ENCODE data around the gene SLC27A6. TPM values are rescaled to one million over a fixed set of nuclear protein-coding genes. Genes with fewer than 3 reads are reported as not detected.

Gene SLC27A6
- total and polyA plus RNA-seq, 7 donors: 0.55 to 0.82 (median 0.68) TPM; not detected in 2

DNA sequence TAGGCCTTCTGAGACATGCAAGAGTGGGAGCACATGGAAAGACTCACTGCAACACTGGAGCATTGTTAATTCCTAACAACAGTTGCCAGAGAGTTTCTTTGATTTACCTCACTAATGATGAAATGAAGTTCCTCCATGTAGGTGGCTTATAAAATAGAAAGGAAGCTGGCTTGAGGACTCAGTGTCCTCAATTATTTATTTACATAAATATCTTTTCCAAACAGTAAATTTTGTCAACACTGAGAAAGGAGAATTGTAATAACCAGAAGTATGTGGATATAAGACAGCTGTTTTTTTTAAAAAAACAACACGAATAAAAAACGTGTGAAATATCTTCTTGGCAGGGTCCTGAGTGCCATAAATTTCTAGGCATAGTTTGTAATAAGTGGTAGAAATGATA is 9.1 kb upstream of the SLC27A6 start:
- peak in 2 of 4 donors; percentile 14 to 50 for TF ChIP-seq POLR2AphosphoS5 (IDR thresholded peaks at IDR 0.05)
- TF ChIP-seq EP300 (IDR thresholded peaks at IDR 0.05): no peak
- TF ChIP-seq, protein P1, sequence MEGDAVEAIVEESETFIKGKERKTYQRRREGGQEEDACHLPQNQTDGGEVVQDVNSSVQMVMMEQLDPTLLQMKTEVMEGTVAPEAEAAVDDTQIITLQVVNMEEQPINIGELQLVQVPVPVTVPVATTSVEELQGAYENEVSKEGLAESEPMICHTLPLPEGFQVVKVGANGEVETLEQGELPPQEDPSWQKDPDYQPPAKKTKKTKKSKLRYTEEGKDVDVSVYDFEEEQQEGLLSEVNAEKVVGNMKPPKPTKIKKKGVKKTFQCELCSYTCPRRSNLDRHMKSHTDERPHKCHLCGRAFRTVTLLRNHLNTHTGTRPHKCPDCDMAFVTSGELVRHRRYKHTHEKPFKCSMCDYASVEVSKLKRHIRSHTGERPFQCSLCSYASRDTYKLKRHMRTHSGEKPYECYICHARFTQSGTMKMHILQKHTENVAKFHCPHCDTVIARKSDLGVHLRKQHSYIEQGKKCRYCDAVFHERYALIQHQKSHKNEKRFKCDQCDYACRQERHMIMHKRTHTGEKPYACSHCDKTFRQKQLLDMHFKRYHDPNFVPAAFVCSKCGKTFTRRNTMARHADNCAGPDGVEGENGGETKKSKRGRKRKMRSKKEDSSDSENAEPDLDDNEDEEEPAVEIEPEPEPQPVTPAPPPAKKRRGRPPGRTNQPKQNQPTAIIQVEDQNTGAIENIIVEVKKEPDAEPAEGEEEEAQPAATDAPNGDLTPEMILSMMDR (IDR thresholded peaks at IDR 0.05): no peak
- TF ChIP-seq POLR2A (IDR thresholded peaks at IDR 0.05): no peak
- Histone ChIP-seq H3K4me1 (no peaks in the 10 kb centered on the region), H3K36me3 (no peaks in the 10 kb centered on the region), H3K27ac (no peak overlapping the region), H3K27me3 (no peaks in the 10 kb centered on the region), H3K9me3 (peaks cover 0 to 3% (median 0%) of the 10 kb centered on the region in 4 donors), H3K4me3 (no peak overlapping the region)
- WGBS, 2 donors: 30 to 62% methylated on average over 2 of the region's 2 CpGs
- DNase-seq: no peak
- intact Hi-C loops (cut with DNase I): no loop called here

DNA sequence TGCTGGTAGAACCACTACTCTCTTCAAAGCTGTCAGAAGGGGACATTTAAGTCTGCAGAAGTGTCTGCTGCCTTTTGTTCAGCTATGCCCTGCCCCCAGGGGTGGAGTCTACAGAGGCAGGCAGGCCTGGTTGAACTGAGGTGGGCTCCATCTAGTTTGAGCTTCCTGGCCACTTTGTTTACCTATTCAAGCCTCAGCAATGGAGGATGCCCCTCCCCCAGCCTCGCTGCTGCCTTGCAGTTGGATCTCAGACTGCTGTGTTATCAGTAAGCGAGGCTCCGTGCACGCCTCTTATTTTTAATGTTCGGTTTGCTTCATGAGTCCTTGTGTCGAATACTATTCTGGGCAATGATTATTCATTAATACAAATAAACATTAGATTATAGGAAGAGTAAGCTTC is 3.1 kb upstream of the SLC27A6 start:
- Histone ChIP-seq H3K4me3 (no peak overlapping the region), H3K36me3 (no peaks in the 10 kb centered on the region)
- WGBS, 2 donors: 77 to 87% methylated on average over 6 of the region's 6 CpGs

DNA sequence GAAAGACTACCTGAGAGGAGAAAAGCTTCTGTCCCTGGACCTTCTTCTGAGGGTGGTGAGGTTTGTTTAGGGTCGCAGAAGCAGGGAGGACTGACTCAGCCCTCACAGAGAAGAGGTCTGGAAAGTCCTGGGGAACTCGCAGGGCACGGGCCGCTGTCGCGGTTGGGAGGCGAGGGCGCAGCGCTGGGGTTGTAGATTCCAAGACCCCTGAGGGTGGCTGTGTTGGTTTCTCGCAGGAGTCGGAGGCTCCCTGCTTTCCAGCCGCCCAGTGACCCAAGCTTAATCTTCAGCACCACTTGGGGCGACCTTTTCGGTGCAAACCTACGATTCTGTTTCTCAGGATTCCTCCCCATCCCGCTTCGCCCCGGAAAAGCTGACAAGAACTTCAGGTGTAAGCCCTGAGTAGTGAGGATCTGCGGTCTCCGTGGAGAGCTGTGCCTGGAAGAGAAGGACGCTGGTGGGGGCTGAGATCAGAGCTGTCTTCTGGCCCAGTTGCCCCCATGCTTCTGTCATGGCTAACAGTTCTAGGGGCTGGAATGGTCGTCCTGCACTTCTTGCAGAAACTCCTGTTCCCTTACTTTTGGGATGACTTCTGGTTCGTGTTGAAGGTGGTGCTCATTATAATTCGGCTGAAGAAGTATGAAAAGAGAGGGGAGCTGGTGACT is 482 bp downstream of the SLC27A6 start:
- no peak for DNase-seq
- Histone ChIP-seq H3K9me3 (peaks cover 0 to under 1% (median 0%) of the 10 kb centered on the region in 4 donors), H3K36me3 (no peaks in the 10 kb centered on the region), H3K4me1 (peaks cover 0 to 7% (median 0%) of the 10 kb centered on the region in 4 donors), H3K27ac (peak overlapping the region in 1 of 4 donors; percentile 75), H3K4me3 (peak overlapping the region in 3 of 4 donors; percentile 25 to 36 (median 33)), H3K27me3 (peaks cover 0 to 25% (median 6%) of the 10 kb centered on the region in 3 donors)
- WGBS, 2 donors: 58 to 64% methylated on average over 24 of the region's 24 CpGs
- TF ChIP-seq POLR2AphosphoS5 (IDR thresholded peaks at IDR 0.05): no peak
- TF ChIP-seq EP300 (IDR thresholded peaks at IDR 0.05): no peak
- no peak for TF ChIP-seq POLR2A (IDR thresholded peaks at IDR 0.05)
- TF ChIP-seq, protein P1 (IDR thresholded peaks at IDR 0.05): no peak
- intact Hi-C loops (cut with DNase I): no loop called here

More for the DNA sequence above, 3.1 kb upstream of the SLC27A6 start:
- intact Hi-C loops (cut with DNase I): no loop called here
- Histone ChIP-seq H3K27ac (no peak overlapping the region), H3K4me1 (peaks cover 0 to 7% (median 0%) of the 10 kb centered on the region in 4 donors), H3K9me3 (peaks cover 0 to 3% (median 0%) of the 10 kb centered on the region in 4 donors), H3K27me3 (peaks cover 0 to 25% (median 6%) of the 10 kb centered on the region in 3 donors)
- DNase-seq: no peak
- TF ChIP-seq POLR2AphosphoS5 (IDR thresholded peaks at IDR 0.05) (no peak), POLR2A (IDR thresholded peaks at IDR 0.05) (no peak), EP300 (IDR thresholded peaks at IDR 0.05) (no peak)
- TF ChIP-seq, protein P1 (IDR thresholded peaks at IDR 0.05): no peak

DNA sequence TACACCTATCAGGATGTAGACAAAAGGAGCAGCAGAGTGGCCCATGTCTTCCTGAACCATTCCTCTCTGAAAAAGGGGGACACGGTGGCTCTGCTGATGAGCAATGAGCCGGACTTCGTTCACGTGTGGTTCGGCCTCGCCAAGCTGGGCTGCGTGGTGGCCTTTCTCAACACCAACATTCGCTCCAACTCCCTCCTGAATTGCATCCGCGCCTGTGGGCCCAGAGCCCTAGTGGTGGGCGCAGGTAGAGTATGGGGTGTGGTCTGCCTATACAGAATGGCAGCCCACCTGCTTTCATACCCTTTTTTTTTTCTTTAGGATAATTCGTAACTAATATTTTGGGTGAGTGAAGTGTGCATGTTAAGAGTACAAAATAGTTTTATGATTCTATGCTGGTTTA is 1.1 kb downstream of the SLC27A6 start:
- Histone ChIP-seq H3K36me3 (no peaks in the 10 kb centered on the region), H3K9me3 (no peaks in the 10 kb centered on the region), H3K4me1 (peaks cover 0 to 7% (median 0%) of the 10 kb centered on the region in 4 donors), H3K27ac (peak overlapping the region in 1 of 4 donors; percentile 75), H3K27me3 (peaks cover 0 to 25% (median 6%) of the 10 kb centered on the region in 3 donors), H3K4me3 (no peak overlapping the region)
- intact Hi-C loops (cut with DNase I): no loop called here
- 93 to 96% methylated on average over 12 of the region's 12 CpGs for WGBS, 2 donors
- DNase-seq: no peak
- TF ChIP-seq EP300 (IDR thresholded peaks at IDR 0.05) (no peak), POLR2AphosphoS5 (IDR thresholded peaks at IDR 0.05) (no peak), POLR2A (IDR thresholded peaks at IDR 0.05) (no peak)
- TF ChIP-seq, protein P1 (IDR thresholded peaks at IDR 0.05): no peak

All from sigmoid colon (tissue), 7 donors.